OCI-LY3 (cell line): Measurements from ENCODE around the gene KCNIP1.

Source experiments
- H2AFZ ChIP-seq: fragments of 200-600, 300-600 bp; shearing (Covaris generic); 2 replicates; pipeline ENCODE4 v1.6.0; 2014; ENCODE audit warnings: antibody characterized with exemption, low read depth, low read length
- H3K27ac ChIP-seq: fragments of 200-600, 300-600 bp; sonication (generic); 2 replicates; pipeline ENCODE4 v1.5.1; 2014; ENCODE audit warnings: mild to moderate bottlenecking, low read length, moderate library complexity, mixed read lengths
- H3K27me3 ChIP-seq: fragments of 200-600, 300-600 bp; sonication (generic); 2 replicates; pipeline ENCODE4 v1.6.1; 2014; ENCODE audit warnings: low read depth, low read length, mixed read lengths
- H3K36me3 ChIP-seq: fragments of 200-600, 300-600 bp; sonication (generic); replicated peaks from 2 replicates; pipeline ENCODE3; 2014; ENCODE audit warnings: low read depth, low read length, mixed read lengths
- H3K4me1 ChIP-seq: fragments of 300-600, 200-600 bp; sonication (generic); 2 replicates; pipeline ENCODE4 v1.6.1; 2014; ENCODE audit warnings: low read length, mixed read lengths
- H3K4me2 ChIP-seq: fragments of 200-600, 300-600 bp; sonication (generic); 2 replicates; pipeline ENCODE4 v1.6.1; 2014; ENCODE audit warnings: low read length, mixed read lengths
- H3K4me3 ChIP-seq: fragments of 300-600, 200-600 bp; sonication (generic); 2 replicates; pipeline ENCODE4 v1.5.1; 2014; ENCODE audit warnings: antibody characterized with exemption, mild to moderate bottlenecking, low read length, moderate library complexity
- H3K79me2 ChIP-seq: fragments of 300-600, 200-600 bp; shearing (Covaris generic); 2 replicates; pipeline ENCODE4 v1.6.1; 2014; ENCODE audit warnings: mild to moderate bottlenecking, low read length, mixed read lengths
- H3K9ac ChIP-seq: fragments of 300-600, 200-600 bp; shearing (Covaris generic); 2 replicates; pipeline ENCODE4 v1.6.0; 2014; ENCODE audit warnings: mild to moderate bottlenecking, low read length, moderate library complexity
- H3K9me3 ChIP-seq: fragments of 200-600, 300-600 bp; shearing (Covaris generic); 2 replicates; pipeline ENCODE4 v1.6.1; 2014; ENCODE audit warnings: low read length, mixed read lengths; ENCODE audit not compliant: insufficient read depth
- H4K20me1 ChIP-seq: fragments of 200-600, 300-600 bp; sonication (generic); 2 replicates; pipeline ENCODE4 v1.6.1; 2016; ENCODE audit warnings: low read length, mixed read lengths; ENCODE audit not compliant: insufficient read depth
- CTCF ChIP-seq: fragments of 200-600, 300-600 bp; sonication (generic); IDR thresholded peaks from 2 replicates; pipeline ENCODE4 v1.5.1; 2014; ENCODE audit warnings: antibody characterized with exemption, low read length, low read depth
- EZH2phosphoT487 ChIP-seq: fragments of 200-600 bp; shearing (Covaris generic); IDR thresholded peaks from 2 replicates; pipeline ENCODE4 v1.6.1; 2018; ENCODE audit warnings: antibody characterized with exemption, mixed run types, low read depth

KCNIP1 gene

DNA sequence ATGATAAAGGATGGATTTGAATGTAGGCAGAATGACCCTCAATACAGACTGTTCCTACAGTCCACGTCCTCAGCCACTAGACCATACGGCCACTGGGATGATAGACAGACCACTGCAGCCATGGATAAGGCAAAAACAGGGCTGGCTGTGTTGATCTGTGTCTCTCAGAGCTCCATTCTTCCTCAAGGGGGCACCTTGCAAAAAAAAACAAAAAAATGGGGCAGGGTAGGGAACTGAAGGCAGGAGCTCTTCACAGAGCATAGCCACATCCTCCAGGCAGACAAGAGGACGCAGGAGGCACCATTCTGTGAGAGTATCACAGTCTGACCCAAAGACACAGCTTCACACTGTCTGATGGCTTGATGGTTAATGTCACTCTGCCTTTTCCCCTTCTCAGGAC lies 218.5 kb downstream of the KCNIP1 start:
- H3K9me3 ChIP-seq = no peaks in the 10 kb centered on the region
- peaks cover 50% of the 10 kb centered on the region for H3K27me3 ChIP-seq
- no peaks in the 10 kb centered on the region for H3K79me2 ChIP-seq
- no peak overlapping the region for H2AFZ ChIP-seq
- no peak overlapping the region for H3K27ac ChIP-seq
- no peak overlapping the region for H3K4me3 ChIP-seq
- no peak for TF ChIP-seq EZH2phosphoT487
- no peak for TF ChIP-seq CTCF
- no peak overlapping the region for H3K9ac ChIP-seq
- no peaks in the 10 kb centered on the region for H4K20me1 ChIP-seq
- H3K4me1 ChIP-seq = no peaks in the 10 kb centered on the region
- no peak overlapping the region for H3K4me2 ChIP-seq
- no peaks in the 10 kb centered on the region for H3K36me3 ChIP-seq

DNA sequence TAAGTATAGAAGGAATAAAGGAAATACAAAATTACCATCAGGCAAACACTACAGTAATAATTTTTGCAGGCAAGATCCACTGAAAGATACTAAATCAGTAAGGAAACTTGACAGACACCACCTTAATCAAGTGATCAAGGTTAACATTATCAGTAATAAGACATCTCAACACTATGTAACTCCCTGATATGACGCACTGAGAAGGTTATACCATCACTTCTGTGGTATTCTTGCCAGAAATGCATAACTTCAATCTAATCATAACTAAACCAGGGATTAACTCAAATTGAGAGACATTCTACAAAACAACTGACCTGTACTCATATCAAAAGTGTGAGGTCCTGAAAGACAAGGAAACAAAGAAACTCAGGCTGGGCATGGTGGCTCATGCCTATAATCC lies 227.2 kb downstream of the KCNIP1 start:
- peaks cover 5% of the 10 kb centered on the region; the same call in 1 of the 2 replicates for H3K9me3 ChIP-seq
- no peak overlapping the region for H3K27ac ChIP-seq
- no peak overlapping the region for H3K9ac ChIP-seq
- H3K79me2 ChIP-seq = no peaks in the 10 kb centered on the region
- no peak overlapping the region for H2AFZ ChIP-seq
- TF ChIP-seq CTCF (no peak), EZH2phosphoT487 (no peak)
- H3K4me2 ChIP-seq = no peak overlapping the region
- no peaks in the 10 kb centered on the region for H3K36me3 ChIP-seq
- peaks cover 62% of the 10 kb centered on the region for H3K27me3 ChIP-seq
- no peaks in the 10 kb centered on the region for H4K20me1 ChIP-seq
- no peaks in the 10 kb centered on the region for H3K4me1 ChIP-seq
- no peak overlapping the region for H3K4me3 ChIP-seq

DNA sequence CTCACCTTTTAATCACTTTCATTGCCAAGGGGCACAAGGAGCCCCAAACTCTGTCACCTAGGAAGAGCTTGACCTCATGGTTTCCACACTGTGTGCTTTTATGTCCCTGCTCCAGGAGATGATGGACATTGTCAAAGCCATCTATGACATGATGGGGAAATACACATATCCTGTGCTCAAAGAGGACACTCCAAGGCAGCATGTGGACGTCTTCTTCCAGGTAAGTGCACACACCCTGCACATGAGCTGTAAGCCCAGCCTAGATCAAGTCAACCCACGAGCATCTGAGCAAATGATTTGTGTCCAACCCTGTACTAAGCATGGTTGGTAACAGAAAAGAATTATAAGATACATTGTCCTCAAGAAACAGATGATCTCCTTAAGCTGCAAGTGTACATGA lies 228.9 kb downstream of the KCNIP1 start:
- no peaks in the 10 kb centered on the region for H3K79me2 ChIP-seq
- H2AFZ ChIP-seq = no peak overlapping the region
- H3K27me3 ChIP-seq = peaks cover 59% of the 10 kb centered on the region
- H3K36me3 ChIP-seq = no peaks in the 10 kb centered on the region
- H3K4me1 ChIP-seq = no peaks in the 10 kb centered on the region
- no peaks in the 10 kb centered on the region for H4K20me1 ChIP-seq
- H3K4me3 ChIP-seq = no peak overlapping the region
- no peak overlapping the region for H3K9ac ChIP-seq
- TF ChIP-seq CTCF (no peak), EZH2phosphoT487 (no peak)
- peaks cover 5% of the 10 kb centered on the region; the same call in 1 of the 2 replicates for H3K9me3 ChIP-seq
- H3K4me2 ChIP-seq = no peak overlapping the region
- H3K27ac ChIP-seq = no peak overlapping the region

GRCh38 chr5:170736966-170737365 lies 233.1 kb downstream of the KCNIP1 start:
- Histone ChIP-seq H3K27ac (no peak overlapping the region), H3K4me2 (no peak overlapping the region), H3K4me3 (no peak overlapping the region), H3K27me3 (peaks cover 69% of the 10 kb centered on the region), H4K20me1 (no peaks in the 10 kb centered on the region), H3K9ac (no peak overlapping the region), H2AFZ (no peak overlapping the region), H3K4me1 (no peaks in the 10 kb centered on the region), H3K9me3 (peaks cover 5% of the 10 kb centered on the region; the same call in 1 of the 2 replicates), H3K79me2 (no peaks in the 10 kb centered on the region), H3K36me3 (no peaks in the 10 kb centered on the region)
- TF ChIP-seq CTCF = no peak
- no peak for TF ChIP-seq EZH2phosphoT487
